GM21737 (cell line): Measurements from ENCODE around the gene CNKSR3.

ENCODE experiments used
- ATAC-seq: cut with Tn5 transposase; IDR thresholded peaks from one replicate; pipeline ENCODE4 v1.9.1; 2021; ENCODE audit warnings: mild to moderate bottlenecking, moderate library complexity; ENCODE audit not compliant: unreplicated experiment

Gene CNKSR3

DNA sequence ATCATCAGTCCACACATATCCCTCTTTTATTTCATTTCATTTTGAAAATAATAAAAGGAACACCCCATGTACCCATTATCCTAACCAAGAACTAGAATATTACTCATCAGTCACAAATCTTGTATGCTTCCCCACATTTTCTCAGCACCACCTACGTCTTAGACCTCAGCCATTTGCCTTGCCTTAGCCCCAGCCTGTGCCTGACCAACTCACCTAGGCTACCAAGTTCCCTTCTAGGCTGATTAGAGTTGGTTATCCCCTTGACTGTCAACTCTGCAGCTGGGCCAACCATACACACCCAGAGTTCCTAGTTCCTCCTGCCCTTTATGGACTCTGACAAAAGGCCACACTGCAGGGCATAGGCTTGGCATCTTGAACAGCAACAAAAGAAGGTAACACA, 120.5 kb downstream of the CNKSR3 start:
- no peak for ATAC-seq

DNA sequence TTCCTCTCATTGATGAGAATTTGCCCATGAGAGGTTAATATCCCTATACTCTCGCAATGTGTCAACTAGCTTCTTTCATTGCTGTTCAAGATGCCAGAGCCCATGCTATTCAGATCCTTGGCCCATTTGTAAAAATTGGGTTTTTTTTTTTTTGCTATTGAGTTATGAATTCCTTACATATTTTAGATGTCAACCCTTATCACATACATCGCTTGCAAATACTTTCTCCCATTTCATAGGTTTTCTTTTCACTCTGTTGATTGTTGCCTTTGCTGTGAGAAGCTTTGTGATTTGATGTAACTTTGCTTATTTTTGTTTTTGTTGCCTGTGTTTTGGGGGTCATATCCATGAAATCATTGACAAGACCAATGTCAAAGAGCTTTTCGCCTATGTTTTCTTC, 121.7 kb downstream of the CNKSR3 start:
- no peak for ATAC-seq

DNA sequence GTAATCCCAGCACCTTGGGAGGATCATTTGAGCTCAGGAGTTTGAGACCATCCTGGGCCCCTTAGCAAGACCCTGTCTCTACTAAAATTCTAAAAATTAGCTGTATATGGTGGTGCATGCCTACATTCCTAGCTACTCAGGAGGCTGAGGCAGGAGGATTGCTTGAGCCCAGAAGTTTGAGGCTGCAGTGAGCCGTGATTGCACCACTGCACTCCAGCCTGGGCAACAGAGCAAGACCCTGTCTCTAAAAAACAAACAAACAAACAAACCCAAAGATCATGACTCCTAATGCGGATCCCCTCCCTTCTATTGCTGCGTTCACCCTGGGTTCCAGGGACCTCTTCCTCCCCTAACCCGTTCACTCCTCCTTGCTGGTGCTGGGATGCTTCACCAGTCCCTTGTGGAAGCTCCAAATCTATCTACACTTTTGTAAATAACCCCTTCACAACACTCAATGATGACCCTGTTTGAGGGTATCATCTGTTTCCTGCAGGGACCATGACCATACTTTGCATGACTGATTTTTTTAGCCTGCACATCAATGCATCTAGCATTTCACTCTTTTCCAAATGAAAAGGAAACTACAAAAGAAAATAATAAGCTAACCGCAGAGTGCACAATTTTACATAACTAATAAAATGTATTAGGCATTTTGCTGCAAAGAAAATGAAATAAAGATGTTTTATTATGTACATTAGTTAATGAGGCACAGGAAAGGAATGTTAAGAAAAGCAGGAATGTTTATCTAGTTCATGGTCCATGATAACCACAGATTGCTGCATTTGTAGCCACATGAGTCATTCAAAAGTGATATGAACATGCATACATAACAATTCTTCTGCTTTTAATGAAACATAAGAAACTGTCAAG, 123.4 kb downstream of the CNKSR3 start:
- no peak for ATAC-seq

DNA sequence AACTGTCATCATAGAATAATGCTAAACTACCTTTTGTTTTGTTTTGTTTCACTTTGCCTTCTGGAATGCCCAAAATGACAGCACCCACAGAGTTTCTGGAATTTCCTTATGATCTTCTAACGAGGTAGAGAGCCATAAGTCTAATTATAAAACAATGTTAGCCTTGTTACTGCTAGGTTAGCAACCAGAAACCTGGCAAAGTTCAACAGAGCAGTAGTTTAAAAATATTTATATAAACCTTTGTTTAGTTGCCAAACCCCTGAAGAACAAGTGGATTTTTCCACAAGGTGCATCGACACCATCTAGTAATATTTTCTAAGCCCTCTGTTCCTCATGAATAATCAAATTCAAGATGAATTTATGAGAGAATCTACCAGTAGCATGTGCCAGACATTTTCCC, 126.3 kb downstream of the CNKSR3 start:
- ATAC-seq = no peak

DNA sequence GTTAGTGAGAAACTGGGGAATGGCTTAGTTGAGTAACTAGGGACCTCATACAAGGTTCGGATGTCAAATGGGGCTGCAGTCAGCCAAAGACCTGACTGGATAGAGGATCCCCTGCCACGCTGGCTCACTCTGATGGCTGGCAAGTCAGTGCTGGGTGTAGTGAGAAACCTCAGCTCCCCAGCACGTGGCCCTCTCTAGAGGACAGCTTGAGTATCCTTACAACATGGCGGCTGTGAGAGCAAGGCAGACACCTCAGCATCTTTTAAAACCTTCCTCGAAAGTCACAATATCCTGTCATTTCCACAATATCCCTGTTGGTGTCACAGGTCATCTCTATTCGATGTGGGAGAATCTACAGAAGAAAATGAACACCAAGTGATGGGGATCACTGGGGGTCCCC, 127.2 kb downstream of the CNKSR3 start:
- ATAC-seq = no peak

DNA sequence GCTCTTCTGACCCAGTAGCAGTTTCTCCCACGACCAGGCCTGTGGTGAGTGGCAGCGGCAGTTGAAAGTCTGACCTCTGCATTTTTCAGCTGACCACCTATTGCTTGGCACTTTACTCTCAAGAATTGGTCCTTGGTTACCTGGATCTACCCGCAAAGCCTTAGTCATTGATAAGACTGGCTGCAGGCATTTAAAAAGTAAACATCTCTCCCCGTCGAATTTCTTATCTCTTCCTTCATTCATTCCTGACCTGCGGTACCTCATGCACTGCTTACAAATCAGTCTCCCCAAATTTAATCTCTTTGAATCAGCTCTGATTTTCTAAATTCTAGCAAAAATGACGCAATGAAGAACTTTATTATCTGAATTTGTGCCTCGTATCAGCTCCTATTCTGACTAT, 127.7 kb downstream of the CNKSR3 start:
- ATAC-seq = no peak

DNA sequence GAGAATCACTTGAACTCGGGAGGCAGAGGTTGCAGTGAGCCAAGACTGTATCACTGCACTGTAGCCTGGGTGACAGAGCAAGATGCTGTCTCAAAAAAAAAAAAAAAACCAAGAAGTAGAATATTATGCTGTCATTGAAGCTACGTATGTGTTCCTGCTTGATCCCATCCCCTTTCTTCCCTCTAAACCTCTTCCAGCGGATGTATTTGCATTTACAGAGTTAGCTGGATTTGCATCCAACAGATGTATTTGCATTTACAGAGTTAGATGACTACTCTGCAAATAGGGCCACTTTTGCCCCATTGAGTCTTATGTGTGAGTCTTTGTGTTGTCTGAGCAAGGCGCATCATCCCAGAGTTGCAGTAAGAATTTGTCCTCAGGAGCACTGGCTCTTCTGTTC, 128.9 kb downstream of the CNKSR3 start:
- no peak for ATAC-seq

DNA sequence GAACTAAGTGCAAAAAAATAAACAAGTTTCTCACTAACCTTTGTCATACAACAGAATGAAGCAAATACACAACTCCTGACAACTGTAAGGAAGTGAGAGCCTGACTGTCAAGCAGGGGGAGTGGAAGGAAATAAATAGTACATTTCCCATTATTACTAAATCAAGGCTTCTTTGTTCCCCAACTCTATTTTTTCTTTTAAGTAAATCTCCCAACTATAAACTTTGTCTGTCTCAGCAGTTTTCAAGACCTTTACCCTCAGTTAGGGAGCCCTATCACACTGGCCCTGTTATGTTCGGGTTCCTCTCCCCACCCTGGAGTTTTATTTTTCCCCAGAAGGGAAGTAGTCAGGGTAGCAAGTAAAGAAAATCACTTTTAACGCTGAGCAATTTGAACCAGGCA, 129.7 kb downstream of the CNKSR3 start:
- no peak for ATAC-seq

DNA sequence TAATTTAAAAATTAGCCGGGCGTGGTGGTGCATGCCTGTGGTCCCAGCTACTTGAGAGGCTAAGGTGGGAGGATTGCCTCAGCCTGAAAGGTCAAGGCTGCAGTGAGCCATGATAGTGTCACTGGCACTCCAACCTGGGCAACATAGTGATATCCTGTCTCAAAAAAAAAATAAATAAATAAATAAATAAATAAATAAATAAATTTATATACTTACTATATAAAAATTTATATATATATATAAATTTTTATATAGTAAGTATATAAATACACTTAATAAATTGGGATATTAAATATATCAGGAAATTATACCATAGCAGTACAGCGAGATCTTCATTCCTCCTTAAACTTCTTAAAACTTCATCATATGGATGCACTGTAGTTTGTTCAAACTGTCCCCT, 130.9 kb downstream of the CNKSR3 start:
- no peak for ATAC-seq

DNA sequence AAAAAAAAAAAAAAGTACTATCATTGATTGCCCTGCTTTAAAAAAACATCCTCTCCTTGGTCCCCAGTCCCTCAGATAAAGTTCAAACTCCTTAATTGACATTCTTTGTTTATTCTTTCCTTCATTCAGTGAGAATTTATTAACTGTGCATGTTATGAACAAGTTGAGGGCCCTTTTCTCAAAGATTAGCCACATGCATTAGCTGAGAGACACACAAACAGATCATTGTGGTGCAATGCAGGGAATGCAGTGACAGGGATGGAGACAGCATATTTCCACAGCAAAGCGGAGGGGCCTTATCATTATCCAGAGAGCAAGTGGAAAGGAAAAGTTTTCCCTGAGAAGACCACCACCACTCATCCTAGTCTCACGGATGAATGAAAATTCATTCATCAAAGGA, 132.0 kb downstream of the CNKSR3 start:
- no peak for ATAC-seq

DNA sequence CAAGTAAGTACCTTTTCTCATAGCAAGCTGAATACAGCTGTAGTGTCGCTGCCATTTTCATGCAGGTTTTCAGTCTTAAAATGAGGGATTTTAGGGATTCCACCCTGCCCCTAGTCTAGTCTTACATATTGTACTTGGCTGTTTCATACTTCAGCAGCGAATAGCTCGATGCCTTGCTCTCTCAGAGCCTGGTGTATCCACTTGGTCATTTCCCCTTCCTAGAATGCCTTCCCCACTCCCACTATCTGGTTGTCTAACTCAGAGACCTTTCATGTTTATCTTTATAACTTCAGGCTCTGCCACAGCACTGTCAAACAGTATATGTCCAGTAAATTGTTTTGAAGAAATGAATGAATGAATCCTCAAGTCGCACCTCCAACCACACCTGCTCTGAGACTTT, 132.8 kb downstream of the CNKSR3 start:
- no peak for ATAC-seq

DNA sequence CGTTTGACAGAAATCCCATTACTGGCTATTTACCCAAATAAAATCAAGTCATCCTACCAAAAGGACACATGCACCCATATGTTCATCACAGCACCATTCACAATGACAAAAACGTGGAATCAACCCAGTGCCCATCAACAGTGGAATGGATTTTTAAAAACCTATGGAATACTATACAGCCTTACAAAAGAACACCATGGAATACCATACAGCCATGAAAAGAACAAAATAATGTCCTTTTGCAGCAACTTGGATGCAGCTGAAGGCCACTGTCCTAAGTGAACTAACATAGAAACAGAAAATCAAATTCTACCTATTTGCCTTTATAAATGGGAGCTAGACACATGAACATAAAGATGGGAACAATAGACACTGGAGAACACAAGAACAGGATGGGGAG, 136.5 kb downstream of the CNKSR3 start:
- no peak for ATAC-seq

DNA sequence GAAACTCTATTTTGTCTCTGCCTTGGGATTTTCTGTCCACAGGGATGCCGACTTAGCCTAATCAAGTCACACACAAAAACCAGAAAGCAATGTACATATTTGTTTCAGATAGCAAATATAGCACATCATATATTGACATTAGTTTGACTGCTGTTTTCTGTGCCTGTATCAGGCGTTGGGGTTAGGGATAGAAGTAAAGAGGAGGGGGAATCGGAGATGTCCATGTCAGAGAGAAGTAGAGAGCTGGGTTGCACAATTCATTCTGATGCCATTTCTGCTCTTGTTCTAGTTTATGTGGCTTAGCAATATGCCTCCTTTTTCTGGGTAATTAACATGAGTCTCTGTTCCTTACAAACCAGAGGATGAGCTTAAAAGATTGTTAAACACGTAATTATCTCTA, 139.2 kb downstream of the CNKSR3 start:
- ATAC-seq = no peak

DNA sequence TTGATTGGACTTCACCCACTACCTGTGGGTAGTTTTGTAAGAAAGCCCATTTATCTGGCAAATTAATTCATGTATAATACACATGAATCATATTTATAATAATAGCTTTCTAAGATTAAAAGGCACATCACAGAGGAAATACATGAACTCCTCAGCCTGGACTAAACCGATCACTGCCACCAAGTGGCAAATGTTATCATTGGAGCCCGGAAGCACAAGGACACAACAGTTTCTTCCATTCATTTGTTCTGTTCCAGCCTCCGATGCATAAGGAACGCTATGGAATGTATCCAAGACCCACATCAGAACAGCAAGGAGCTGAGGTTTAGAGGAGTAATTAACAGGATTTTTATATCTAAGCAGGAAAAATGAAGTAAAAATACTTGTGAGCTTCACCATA, 139.9 kb downstream of the CNKSR3 start:
- ATAC-seq = peak; percentile 88

DNA sequence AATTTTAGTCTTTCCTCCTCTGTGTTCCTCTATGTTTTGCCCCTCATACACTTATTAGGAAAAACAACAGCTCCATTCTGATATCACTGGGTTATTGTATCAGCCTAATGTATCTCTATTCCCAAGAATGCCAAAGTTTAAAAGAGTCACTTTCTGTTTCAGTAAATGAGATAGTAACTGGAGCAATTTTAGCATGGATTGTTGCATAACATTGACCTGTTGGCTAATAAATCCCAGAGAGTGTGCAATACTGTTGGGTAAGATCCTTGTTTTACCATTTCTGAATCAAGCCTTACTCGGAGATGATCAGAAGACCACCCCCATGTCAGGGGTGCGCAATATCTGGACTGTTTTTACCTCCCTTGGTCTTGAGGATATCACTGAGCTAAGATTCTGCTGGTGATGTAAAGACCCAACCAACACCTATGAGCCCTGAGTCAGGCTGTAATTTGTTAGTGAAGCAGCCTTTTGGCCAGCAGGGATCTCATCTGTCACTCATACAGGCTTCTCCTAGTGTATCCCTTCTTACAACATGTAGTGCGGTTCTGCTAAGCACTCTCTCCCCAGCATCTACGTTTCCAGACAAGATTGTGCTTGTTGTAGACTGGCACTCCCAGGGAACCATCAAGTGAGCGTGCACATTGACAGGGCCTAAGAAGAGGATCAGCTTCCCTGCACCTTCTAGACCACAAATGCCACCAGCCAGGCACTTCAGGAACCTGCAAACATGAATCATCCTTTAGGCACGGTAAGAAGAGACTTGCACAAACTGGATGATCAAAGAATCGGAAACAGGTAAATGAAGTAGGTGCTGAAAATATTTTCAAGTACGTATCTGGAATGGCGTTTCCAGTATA, 142.4 kb downstream of the CNKSR3 start:
- ATAC-seq = no peak

DNA sequence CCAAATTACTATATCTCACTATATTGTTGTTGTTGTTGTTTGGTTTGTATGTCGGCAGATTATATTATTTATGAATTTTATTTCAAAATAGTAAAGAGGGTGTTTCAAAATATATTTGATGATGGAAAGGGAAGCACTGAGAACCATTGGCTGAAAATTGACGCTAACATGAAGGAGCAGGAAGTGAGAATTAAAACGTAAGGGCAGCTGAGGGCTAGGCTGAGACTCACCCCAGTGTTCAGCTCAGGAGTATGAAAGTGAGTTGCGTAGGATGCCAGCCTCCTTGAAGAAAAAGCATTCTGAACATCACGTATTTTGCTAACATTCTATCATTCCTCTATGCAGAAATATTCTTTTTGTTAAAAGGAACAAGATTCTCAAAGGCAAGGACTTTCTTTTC, 143.1 kb downstream of the CNKSR3 start:
- ATAC-seq = no peak

DNA sequence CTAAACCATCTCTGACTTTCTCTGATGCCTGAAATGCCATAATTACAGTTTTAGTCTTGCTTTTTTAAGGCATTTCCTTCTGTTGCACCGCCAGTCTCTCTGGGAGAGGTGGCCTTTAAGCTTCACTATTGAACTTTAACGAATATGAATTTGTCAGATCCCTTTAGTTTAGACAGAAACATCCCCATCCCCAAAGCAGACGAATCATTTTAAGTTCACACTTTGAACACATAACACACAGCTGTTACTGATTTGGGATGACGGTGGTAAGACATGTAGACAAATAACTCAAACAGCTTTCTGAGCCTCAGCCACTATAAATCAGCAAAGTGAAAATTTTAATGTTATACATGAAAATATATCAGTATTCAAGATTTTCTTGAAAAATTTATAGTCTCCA, 146.7 kb downstream of the CNKSR3 start:
- ATAC-seq = no peak

DNA sequence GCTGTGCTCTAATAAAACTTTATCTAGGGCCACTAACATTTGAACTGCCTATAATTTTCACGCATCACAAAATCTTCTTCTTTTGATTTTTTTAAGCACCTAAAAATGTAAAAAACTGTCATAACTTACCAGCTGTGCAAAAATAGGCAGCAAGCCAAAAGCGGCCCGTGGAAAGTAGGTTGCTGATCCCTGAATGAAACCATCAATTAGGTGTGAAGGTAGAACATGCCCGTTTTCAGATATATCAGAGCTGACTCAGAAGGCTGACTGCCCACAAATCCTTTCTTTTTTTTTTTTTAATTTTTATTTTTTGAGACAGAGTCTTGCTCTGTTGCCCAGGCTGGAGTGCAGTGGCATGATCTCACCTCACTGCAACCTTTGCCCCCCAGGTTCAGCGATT, 149.0 kb downstream of the CNKSR3 start:
- no peak for ATAC-seq

DNA sequence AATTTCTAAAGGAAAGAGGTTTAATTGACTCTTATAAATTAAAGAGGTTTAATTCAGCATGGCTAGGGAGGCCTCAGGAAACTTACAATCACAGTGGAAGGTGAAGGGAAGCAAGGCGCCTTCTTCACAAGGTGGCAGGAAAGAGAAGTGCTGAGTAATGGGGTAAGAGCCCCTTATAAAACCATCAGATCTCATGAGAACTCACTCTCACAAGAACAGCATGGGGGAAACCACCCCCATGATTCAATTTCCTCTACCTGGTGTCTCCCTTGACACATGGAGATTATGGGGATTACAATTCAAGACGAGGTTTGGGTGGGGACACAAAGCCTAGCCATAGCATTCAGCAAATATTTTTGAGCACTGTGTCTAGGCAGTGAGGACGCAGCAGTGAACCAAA, 150.0 kb downstream of the CNKSR3 start:
- no peak for ATAC-seq

DNA sequence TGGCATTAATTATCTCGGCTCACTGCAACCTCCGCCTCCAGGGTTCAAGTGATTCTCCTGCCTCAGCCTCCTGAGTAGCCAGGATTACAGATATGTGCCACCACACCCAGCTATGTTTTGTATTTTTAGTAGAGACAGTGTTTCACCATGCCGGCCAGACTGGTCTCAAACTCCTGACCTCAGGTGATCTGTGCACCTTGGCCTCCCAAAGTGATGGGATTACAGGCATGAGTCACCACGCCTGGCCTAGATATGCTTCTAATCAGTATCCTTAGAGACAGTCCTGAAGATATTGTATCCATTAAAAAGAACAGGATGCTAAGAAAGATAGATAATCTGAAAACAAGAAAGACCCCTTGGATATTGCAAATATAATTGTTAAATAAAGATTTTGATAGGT, 150.8 kb downstream of the CNKSR3 start:
- no peak for ATAC-seq

DNA sequence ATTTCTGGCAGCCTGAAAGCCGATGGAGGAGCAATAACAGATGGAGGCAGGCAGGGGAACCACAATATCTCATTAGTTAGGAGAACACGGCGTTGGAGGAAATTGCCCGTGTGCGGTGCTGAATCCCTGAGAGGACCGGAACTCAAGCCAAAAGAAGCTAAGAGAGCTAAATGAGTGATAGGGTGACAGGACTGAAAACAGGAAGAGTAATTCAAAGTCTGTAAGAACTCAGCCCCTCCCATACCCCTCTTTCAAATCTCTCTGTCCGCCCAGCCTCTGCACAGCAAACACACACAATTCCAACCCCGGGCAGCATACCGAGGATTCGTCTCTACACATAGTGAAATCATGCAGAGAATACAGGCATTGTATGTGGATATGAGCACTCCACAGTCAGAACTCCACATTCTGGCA, 151.3 kb downstream of the CNKSR3 start:
- no peak for ATAC-seq

DNA sequence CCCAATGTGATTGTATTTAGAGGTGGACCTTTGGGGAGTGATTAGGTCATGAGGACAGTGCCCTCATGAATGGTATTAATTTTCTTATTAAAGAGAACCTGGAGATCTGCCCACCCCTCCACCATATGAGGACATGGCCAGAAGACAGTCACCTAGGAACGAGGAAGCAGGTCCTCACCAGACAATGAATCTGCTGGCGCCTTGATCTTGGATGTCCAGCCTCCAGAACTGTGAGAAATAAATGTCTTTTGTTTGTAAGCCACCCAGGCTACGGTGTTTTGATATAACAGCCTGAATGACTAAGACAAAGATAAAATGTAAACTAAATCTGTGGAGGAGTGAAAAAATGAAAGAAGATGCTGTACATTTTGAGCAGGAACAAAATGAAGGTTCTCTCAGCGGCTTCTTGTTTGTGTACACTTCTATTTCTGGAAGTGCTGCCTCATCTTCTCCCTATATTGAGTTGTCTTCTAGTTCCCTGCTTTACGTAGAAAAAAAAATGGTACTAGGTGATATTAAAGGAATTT, 152.4 kb downstream of the CNKSR3 start:
- no peak for ATAC-seq
